ENCODE data around the gene ARHGEF1.

- TF ChIP-seq POLR2A (IDR thresholded peaks at IDR 0.05; ENCODE audit: low read depth, low read length) (no peak), TAF1 (IDR thresholded peaks at IDR 0.05; ENCODE audit: borderline replicate concordance, low read depth, low read length) (no peak)
These were observed 27.4 kb downstream of the ARHGEF1 start for GRCh38 chr19:41910240-41910991.
